ENCODE results near the gene CELSR1. TPM values are rescaled to one million over a fixed set of nuclear protein-coding genes. Genes with fewer than 3 reads are reported as not detected.

The CELSR1 gene
- total RNA-seq, 2 donors from 2014 or later: 24.4 to 34.1 TPM

DNA sequence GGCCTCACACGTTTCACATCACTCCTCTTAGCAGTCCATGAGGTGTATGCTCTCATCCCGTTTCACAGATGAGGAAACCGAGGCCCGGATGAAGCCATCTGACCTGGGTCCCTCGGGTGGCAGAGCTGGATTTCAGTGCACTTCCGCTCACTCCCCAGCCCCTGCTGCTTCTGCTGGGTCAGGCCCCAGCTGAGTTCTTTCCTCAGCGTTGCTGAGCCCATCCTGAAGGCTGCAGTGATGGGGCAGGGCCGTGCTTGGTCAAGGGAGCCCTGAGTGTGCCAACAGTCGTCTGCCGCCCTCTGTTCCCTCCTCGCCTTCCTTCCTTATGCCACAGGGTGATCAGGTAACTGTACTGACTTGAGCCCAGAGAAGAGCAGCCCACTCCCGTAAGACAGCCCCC, 189.8 kb downstream of the CELSR1 start:
- H3K9ac ChIP-seq (ENCODE audit: extremely low read depth, low read length, poor library complexity, severe bottlenecking): no peak overlapping the region
- Mint-ChIP-seq H3K4me1 (no peaks in the 10 kb centered on the region), H3K9me3 (no peaks in the 10 kb centered on the region), H3K4me3 (no peak overlapping the region), H3K27me3 (ENCODE audit: insufficient read depth) (no peaks in the 10 kb centered on the region), H3K36me3 (ENCODE audit: low read depth) (peaks cover 83% of the 10 kb centered on the region), H3K27ac (no peak overlapping the region)
- no peak overlapping the region for H3K4me3 ChIP-seq (ENCODE audit: low read length)
- H3K9me3 ChIP-seq (ENCODE audit: control insufficient read depth, low read length): no peaks in the 10 kb centered on the region
- H3K4me1 ChIP-seq (ENCODE audit: control insufficient read depth, insufficient read depth, low read length): no peaks in the 10 kb centered on the region
- H3K27me3 ChIP-seq (ENCODE audit: control insufficient read depth, insufficient read depth, low read length, poor library complexity, severe bottlenecking): no peaks in the 10 kb centered on the region
- no peak for DNase-seq
- TF ChIP-seq, protein P1, sequence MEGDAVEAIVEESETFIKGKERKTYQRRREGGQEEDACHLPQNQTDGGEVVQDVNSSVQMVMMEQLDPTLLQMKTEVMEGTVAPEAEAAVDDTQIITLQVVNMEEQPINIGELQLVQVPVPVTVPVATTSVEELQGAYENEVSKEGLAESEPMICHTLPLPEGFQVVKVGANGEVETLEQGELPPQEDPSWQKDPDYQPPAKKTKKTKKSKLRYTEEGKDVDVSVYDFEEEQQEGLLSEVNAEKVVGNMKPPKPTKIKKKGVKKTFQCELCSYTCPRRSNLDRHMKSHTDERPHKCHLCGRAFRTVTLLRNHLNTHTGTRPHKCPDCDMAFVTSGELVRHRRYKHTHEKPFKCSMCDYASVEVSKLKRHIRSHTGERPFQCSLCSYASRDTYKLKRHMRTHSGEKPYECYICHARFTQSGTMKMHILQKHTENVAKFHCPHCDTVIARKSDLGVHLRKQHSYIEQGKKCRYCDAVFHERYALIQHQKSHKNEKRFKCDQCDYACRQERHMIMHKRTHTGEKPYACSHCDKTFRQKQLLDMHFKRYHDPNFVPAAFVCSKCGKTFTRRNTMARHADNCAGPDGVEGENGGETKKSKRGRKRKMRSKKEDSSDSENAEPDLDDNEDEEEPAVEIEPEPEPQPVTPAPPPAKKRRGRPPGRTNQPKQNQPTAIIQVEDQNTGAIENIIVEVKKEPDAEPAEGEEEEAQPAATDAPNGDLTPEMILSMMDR (conservative IDR thresholded peaks at IDR 0.05): no peak
- peaks cover 91% of the 10 kb centered on the region for H3K36me3 ChIP-seq (ENCODE audit: control insufficient read depth, insufficient read depth, low read length)
- H3K27ac ChIP-seq (ENCODE audit: low read depth, low read length): no peak overlapping the region
- 95 to 100% methylated on average over 6 to 12 of the region's 12 CpGs for WGBS, 2 experiments (ENCODE audit: insufficient coverage in 1 of 2, insufficient read length in 1 of 2)

DNA sequence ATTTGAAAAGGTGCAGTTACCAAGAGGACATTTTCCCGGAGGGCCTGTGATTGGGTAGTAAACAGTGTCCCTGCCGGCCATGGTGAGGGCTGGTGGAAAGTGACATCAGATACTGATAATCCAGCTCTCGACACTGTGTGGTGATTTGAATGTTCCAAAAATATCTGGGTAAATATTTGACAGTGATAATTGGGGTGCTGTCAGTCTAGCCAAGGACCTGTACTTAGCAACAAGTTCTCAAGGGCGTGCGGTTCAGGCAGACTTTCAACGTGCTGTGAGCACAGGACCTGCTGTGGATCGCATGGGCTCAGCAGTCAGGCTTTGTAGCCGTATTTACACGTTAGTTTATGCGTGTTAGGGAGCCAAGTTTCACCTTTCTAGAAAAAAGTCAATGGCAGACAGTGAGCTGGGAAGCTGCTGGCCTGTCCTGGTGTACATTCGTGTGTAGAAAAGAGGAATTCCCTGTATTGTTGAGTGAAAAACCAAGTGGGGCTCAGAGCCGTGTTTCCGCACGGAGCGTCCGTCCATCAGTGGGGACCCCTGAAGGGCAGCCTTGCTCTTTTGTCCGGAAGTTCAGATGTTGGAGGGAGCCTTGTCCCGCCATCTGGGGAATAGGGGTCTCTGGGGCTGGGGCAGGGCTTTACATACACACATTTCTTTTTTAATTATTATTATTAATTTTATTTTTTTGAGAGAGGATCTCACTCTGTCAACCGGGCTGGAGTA, 190.6 kb downstream of the CELSR1 start:
- H3K4me3 Mint-ChIP-seq: no peak overlapping the region
- TF ChIP-seq, protein P1 (conservative IDR thresholded peaks at IDR 0.05): no peak
- Histone ChIP-seq H3K9ac (ENCODE audit: extremely low read depth, low read length, poor library complexity, severe bottlenecking) (no peak overlapping the region), H3K4me3 (ENCODE audit: low read length) (no peak overlapping the region), H3K27ac (ENCODE audit: low read depth, low read length) (no peak overlapping the region), H3K9me3 (ENCODE audit: control insufficient read depth, low read length) (no peaks in the 10 kb centered on the region), H3K27me3 (ENCODE audit: control insufficient read depth, insufficient read depth, low read length, poor library complexity, severe bottlenecking) (no peaks in the 10 kb centered on the region), H3K4me1 (ENCODE audit: control insufficient read depth, insufficient read depth, low read length) (no peaks in the 10 kb centered on the region), H3K36me3 (ENCODE audit: control insufficient read depth, insufficient read depth, low read length) (peaks cover 90% of the 10 kb centered on the region)
- H3K27ac Mint-ChIP-seq: no peak overlapping the region
- H3K4me1 Mint-ChIP-seq: no peaks in the 10 kb centered on the region
- no peak for DNase-seq
- 92 to 96% methylated on average over 11 to 18 of the region's 19 CpGs for WGBS, 2 experiments (ENCODE audit: insufficient coverage in 1 of 2, insufficient read length in 1 of 2)
- peaks cover 83% of the 10 kb centered on the region for H3K36me3 Mint-ChIP-seq (ENCODE audit: low read depth)
- no peaks in the 10 kb centered on the region for H3K27me3 Mint-ChIP-seq (ENCODE audit: insufficient read depth)
- H3K9me3 Mint-ChIP-seq: no peaks in the 10 kb centered on the region

DNA sequence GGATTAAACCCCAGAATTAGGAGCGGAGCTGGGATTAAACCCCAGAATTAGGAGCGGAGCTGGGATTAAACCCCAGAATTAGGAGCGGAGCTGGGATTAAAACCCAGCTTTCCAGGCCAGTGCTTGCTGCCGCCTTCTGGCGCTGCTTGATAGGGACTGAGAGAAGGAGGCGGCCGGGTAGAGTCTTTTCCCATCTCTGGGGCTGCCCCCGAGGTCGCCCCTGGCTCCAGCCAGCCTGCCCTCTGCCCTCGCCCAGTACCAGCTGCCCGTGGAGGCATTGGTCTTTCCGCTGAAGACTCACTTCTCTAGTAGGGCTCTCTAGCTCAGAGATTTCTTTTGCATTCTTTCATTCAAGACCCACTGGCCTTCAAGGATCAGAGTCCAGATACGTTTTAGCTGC, 196.7 kb downstream of the CELSR1 start:
- no peaks in the 10 kb centered on the region for H3K27me3 Mint-ChIP-seq (ENCODE audit: insufficient read depth)
- no peaks in the 10 kb centered on the region for H3K9me3 Mint-ChIP-seq
- no peaks in the 10 kb centered on the region for H3K4me1 ChIP-seq (ENCODE audit: control insufficient read depth, insufficient read depth, low read length)
- DNase-seq: no peak
- peaks cover 62% of the 10 kb centered on the region for H3K36me3 Mint-ChIP-seq (ENCODE audit: low read depth)
- H3K4me3 Mint-ChIP-seq: no peak overlapping the region
- peaks cover 9% of the 10 kb centered on the region for H3K4me1 Mint-ChIP-seq
- H3K9me3 ChIP-seq (ENCODE audit: control insufficient read depth, low read length): no peaks in the 10 kb centered on the region
- H3K27ac Mint-ChIP-seq: no peak overlapping the region
- peaks cover 84% of the 10 kb centered on the region for H3K36me3 ChIP-seq (ENCODE audit: control insufficient read depth, insufficient read depth, low read length)
- WGBS, 2 experiments (ENCODE audit: insufficient coverage in 1 of 2, insufficient read length in 1 of 2): 93 to 94% methylated on average over 9 to 13 of the region's 13 CpGs
- no peak overlapping the region for H3K4me3 ChIP-seq (ENCODE audit: low read length)
- no peak overlapping the region for H3K9ac ChIP-seq (ENCODE audit: extremely low read depth, low read length, poor library complexity, severe bottlenecking)
- TF ChIP-seq, protein P1 (conservative IDR thresholded peaks at IDR 0.05): no peak
- H3K27ac ChIP-seq (ENCODE audit: low read depth, low read length): no peak overlapping the region
- H3K27me3 ChIP-seq (ENCODE audit: control insufficient read depth, insufficient read depth, low read length, poor library complexity, severe bottlenecking): no peaks in the 10 kb centered on the region
